Measurements from ENCODE around the gene C3orf52.

- TF ChIP-seq CTCF (IDR thresholded peaks at IDR 0.05) (no peak), POLR2A (IDR thresholded peaks at IDR 0.05) (no peak), POLR2AphosphoS5 (IDR thresholded peaks at IDR 0.05) (no peak)
Observed at GRCh38 chr3:112141293-112141692, 55.1 kb downstream of the C3orf52 start.

Measured in prostate gland (tissue), 2 donors.